Naive B cell (primary cell): ENCODE results near the gene RGS2. TPM values are rescaled to one million over a fixed set of nuclear protein-coding genes. Genes with fewer than 3 reads are reported as not detected.

Experiments
- ATAC-seq, 2 donors: fragments of 150-1000 bp; cut with Tn5 transposase; 2 replicates each; pipeline ENCODE4 v1.10.0; 2021; ENCODE audit warnings: low read depth in 2 of 2, mild to moderate bottlenecking in 2 of 2, moderate library complexity in 2 of 2
- DNase-seq: peaks from one replicate; pipeline ENCODE4 v3.0.0; 2022
- H3K27ac Mint-ChIP-seq, 6 donors: one replicate each; pipeline ENCODE4 v1.8.0; 2020 to 2022; ENCODE audit warnings: mild to moderate bottlenecking in 6 of 6, mixed read lengths in 6 of 6, moderate library complexity in 5 of 6, inconsistent platforms in 2 of 6
- H3K27me3 Mint-ChIP-seq, 3 donors: one replicate each; pipeline ENCODE4 v1.8.0; 2021 to 2022; ENCODE audit warnings: mixed read lengths in 3 of 3, mild to moderate bottlenecking in 1 of 3
- H3K36me3 Mint-ChIP-seq, 2 donors: one replicate each; pipeline ENCODE4 v1.8.0; 2020 to 2022; ENCODE audit warnings: mixed read lengths in 2 of 2, inconsistent platforms in 1 of 2, mild to moderate bottlenecking in 1 of 2
- H3K4me1 Mint-ChIP-seq, 3 donors: one replicate each; pipeline ENCODE4 v1.8.0; 2020 to 2022; ENCODE audit warnings: mixed read lengths in 3 of 3, inconsistent platforms in 1 of 3, mild to moderate bottlenecking in 1 of 3, moderate library complexity in 1 of 3
- H3K4me3 Mint-ChIP-seq, 8 donors: one replicate each; pipeline ENCODE4 v1.8.0; 2020 to 2022; ENCODE audit warnings: mild to moderate bottlenecking in 8 of 8, mixed read lengths in 8 of 8, moderate library complexity in 8 of 8, inconsistent platforms in 2 of 8
- H3K9me3 Mint-ChIP-seq, 7 donors: one replicate each; pipeline ENCODE4 v1.8.0; 2020 to 2022; ENCODE audit warnings: mixed read lengths in 7 of 7, mild to moderate bottlenecking in 5 of 7, inconsistent platforms in 2 of 7, moderate library complexity in 1 of 7
- polyA plus RNA-seq, 6 donors: library from polyadenylated mRNA; unstranded; fragments of 300-500 nt; fragmentation: Illumina TruSeq; gene quantifications; one replicate each; pipeline ENCODE4 v1.2.3, GENCODE V29; 2021; ENCODE audit warnings: low read depth in 6 of 6

Gene RGS2
- polyA plus RNA-seq, 6 donors from 2014 or later: 83.1 to 691 (median 187) TPM

DNA sequence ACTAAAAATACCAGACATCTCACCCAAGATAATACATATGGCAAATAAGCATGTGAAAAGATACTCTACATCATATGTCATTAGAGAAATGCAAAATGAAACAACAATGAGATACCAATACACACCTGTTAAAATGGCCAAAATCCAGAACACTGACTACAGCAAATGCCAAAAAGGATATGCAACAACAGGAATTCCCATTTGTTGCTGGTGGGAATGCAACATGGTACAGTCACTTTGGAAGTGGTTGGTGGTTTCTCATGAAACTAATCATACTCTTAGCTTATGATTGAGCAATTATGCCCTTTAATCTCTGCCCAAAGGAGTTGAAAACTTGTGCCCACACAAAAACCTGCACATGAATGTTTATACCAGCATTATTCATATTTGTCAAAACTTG is 6.4 kb upstream of the RGS2 start:
- H3K9me3 Mint-ChIP-seq: no peaks in the 10 kb centered on the region
- H3K4me1 Mint-ChIP-seq: peaks cover 0 to 7% (median 4%) of the 10 kb centered on the region in 3 donors
- no peaks in the 10 kb centered on the region for H3K36me3 Mint-ChIP-seq
- DNase-seq: no peak
- H3K4me3 Mint-ChIP-seq: no peak overlapping the region
- no peaks in the 10 kb centered on the region for H3K27me3 Mint-ChIP-seq
- no peak for ATAC-seq
- no peak overlapping the region for H3K27ac Mint-ChIP-seq

DNA sequence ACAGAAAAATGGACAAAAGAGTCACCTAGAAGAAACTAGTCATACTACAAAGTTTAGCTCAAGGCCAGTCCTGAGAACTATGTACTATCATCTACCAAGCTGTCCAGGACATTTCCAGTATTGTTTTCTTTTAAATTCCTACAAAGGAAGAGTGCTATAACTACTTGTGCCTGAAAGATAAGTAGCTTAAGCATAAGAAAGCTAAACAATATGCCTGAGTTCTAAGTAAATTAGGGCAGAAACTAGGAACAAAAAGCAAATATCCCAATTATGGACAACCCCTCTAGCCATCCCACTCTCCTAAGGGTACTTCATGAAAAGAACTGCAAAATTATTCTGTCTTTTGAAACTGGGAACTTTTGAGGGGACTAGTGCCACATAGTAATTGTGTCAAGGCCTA is 5.3 kb upstream of the RGS2 start:
- ATAC-seq (no peak), DNase-seq (no peak)
- no peaks in the 10 kb centered on the region for H3K36me3 Mint-ChIP-seq
- H3K27me3 Mint-ChIP-seq: no peaks in the 10 kb centered on the region
- H3K4me3 Mint-ChIP-seq: no peak overlapping the region
- H3K4me1 Mint-ChIP-seq: peaks cover 5 to 18% (median 14%) of the 10 kb centered on the region in 3 donors
- no peaks in the 10 kb centered on the region for H3K9me3 Mint-ChIP-seq
- no peak overlapping the region for H3K27ac Mint-ChIP-seq

DNA sequence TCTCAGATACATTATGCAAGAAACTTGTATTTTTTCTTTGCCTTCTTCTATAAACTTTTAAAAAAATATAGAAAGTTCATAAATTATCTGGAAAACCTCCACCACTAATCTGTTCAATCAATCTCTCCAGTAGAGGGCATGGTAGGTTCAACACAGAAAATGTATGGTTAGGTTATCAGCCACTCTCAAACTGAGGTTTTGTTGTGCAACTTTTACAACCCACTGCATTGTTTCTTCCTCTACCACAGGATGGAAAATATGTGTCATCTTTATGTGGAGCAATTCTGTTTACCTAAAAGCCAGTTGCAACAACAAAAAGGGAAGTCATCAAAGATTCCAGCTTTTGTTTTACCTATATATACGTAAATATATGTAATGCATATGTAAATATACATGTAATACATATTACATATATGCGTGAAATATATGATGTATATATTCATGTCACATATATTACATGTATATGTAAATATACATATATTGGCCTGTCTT is 3.0 kb upstream of the RGS2 start:
- peaks cover 21 to 36% (median 30%) of the 10 kb centered on the region in 3 donors for H3K4me1 Mint-ChIP-seq
- H3K9me3 Mint-ChIP-seq: peaks cover 0 to 1% (median 0%) of the 10 kb centered on the region in 7 donors
- H3K27me3 Mint-ChIP-seq: no peaks in the 10 kb centered on the region
- DNase-seq (peak; percentile 45), ATAC-seq (no peak)
- H3K4me3 Mint-ChIP-seq: no peak overlapping the region
- peaks cover 0 to 7% of the 10 kb centered on the region in 2 donors for H3K36me3 Mint-ChIP-seq
- H3K27ac Mint-ChIP-seq: no peak overlapping the region

DNA sequence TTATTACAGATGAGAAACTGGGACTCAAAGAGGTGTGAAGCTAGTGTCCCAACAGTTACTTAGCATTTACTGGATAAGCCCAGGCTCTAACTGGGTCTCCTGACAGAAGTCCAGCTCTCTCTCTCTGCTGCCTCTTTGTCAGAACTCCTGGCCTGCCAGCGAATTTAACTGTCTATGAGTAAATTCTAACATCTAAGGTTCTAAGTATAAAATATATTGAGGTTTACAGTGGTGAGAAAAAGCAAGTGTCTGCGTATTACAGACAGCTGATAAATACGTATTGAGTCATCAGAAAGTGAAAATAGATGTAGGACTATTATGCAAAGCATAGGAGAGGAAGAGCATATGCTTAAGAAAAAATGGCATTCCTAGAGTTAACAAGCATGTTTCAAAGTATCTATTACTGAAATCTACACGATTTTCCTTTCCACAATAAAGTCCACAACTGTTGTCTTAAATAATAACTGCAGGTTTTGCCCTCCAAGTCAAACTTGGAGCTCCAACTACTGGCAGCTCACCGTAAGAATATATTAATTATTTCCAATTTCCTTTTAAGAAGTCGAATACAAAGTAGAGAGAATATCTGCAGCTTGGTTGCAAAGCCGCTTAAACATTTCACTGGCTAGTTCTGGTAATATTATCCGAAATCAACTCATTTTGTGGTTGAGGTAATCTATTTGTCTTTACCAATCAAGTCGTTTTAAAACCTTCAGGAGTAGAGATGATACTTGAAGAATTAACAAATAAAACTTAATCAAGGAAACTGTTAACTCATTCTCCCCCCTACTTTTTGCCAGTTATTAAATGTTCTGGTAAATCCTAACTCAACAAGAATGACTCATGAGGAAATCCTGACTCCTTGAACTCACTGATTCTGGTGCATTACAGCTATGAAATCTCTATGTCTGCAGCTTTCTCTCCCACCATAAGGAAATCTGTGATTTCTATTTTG is 1.4 kb upstream of the RGS2 start:
- Mint-ChIP-seq H3K36me3 (peaks cover 0 to 7% of the 10 kb centered on the region in 2 donors), H3K27ac (peak overlapping the region; percentile 96 to 99 (median 98)), H3K9me3 (peaks cover 0 to 1% (median 0%) of the 10 kb centered on the region in 7 donors), H3K4me1 (peaks cover 21 to 36% (median 30%) of the 10 kb centered on the region in 3 donors), H3K27me3 (no peaks in the 10 kb centered on the region), H3K4me3 (peak overlapping the region; percentile 95 to 99 (median 98))
- peak; percentile 23 for DNase-seq
- peak in 1 of 2 donors; percentile 8 for ATAC-seq

DNA sequence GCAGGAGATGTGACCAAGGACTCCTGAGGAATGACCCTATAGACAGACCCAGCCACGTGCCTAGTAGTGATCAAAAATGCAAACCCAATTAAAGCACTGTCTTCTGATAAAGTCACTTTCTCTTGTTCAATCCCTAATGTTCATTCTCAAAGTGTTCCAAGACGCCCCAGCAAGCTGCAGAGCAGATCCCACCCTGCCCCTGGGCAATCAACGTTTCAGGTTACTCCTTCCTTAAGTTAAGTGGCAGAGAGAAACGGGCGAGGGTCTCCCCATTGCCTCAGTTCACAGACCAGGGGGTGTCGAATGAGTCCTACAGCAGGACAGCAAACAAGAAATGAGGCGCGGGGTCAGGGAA is 699 bp upstream of the RGS2 start:
- H3K9me3 Mint-ChIP-seq: peaks cover 0 to 1% (median 0%) of the 10 kb centered on the region in 7 donors
- no peak for DNase-seq

DNA sequence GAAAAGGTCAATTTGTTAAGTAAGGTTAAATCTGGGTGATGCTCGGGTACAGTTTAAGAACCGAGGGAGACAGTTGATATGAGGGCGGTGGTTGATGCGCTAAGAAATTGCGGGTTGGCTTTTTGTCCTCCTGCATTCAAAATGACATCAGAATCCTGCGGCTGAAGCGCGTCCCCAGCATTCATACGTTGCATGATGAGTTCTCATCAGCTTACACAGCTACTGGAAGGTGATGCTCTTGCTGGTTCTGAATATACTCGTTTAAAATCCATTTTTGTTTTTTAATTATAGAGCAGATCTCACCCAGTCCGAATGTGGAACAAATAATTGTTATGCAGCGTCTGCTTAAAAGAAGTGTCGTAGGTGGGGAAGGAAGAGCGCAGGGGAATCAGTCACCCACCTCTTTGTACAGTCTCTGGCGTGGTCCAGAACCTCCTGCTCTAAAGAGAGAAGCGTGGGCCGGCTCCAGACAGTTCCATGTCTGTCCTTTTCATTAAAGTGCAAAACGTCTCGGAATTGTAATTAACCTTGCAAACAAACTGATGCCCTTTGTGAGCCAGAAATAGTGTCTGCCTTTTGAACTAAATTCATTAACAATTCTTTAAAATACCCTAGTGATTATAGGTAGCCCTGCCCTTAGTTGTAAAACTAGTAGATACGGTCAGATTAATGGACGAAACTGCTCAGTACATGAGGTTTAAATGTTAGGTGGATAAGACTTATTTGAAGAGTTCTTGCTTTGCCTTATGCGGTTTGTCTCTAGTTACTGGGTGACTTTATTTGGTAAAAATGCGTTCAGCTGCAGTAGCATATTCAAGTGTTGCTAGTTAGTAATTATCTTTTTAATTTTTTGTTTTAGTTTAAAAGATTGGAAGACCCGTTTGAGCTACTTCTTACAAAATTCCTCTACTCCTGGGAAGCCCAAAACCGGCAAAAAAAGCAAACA is 741 bp downstream of the RGS2 start:
- peak overlapping the region; percentile 95 to 99 (median 98) for H3K4me3 Mint-ChIP-seq
- peaks cover 0 to 1% (median 0%) of the 10 kb centered on the region in 7 donors for H3K9me3 Mint-ChIP-seq
- H3K36me3 Mint-ChIP-seq: peaks cover 0 to 7% of the 10 kb centered on the region in 2 donors
- H3K4me1 Mint-ChIP-seq: peaks cover 21 to 36% (median 30%) of the 10 kb centered on the region in 3 donors
- H3K27ac Mint-ChIP-seq: peak overlapping the region; percentile 96 to 99 (median 98)
- ATAC-seq (peak in 1 of 2 donors; percentile 12), DNase-seq (no peak)
- peaks cover 0 to 7% (median under 1%) of the 10 kb centered on the region in 3 donors for H3K27me3 Mint-ChIP-seq

More for the DNA sequence above, 699 bp upstream of the RGS2 start:
- peak overlapping the region; percentile 96 to 99 (median 98) for H3K27ac Mint-ChIP-seq
- H3K27me3 Mint-ChIP-seq: no peaks in the 10 kb centered on the region
- peaks cover 21 to 36% (median 30%) of the 10 kb centered on the region in 3 donors for H3K4me1 Mint-ChIP-seq
- no peak for ATAC-seq
- H3K4me3 Mint-ChIP-seq: peak overlapping the region; percentile 95 to 99 (median 98)
- peaks cover 0 to 7% of the 10 kb centered on the region in 2 donors for H3K36me3 Mint-ChIP-seq

DNA sequence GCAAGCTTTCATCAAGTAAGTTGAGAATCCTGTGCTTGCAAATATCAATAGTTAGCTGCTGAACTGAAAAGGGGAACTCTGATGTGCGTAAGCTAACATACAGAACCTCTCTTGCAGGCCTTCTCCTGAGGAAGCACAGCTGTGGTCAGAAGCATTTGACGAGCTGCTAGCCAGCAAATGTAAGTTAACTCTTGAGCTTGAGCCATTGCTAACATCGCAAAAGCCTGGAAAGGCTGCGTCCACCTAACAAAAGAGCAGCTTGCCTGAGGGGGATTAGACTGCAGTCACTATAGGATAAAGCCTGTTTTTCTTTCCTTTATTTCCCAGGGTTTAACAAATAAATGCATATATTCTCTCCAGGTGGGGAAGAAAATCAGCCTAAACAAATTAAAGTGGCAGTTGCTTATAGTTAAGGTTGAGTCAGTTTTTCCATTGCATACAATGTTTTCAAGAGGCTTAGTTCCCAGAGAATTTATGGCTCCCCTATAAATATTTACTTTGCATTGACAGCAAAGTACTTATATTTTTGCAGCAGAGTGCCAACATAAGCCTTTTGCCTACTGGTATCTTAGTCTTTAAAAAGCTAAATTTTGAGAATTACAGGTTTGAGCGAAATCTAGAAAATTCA is 1.5 kb downstream of the RGS2 start:
- H3K36me3 Mint-ChIP-seq: peaks cover 0 to 7% of the 10 kb centered on the region in 2 donors
- peak overlapping the region; percentile 72 to 99 (median 98) for H3K27ac Mint-ChIP-seq
- peaks cover 0 to 7% (median 4%) of the 10 kb centered on the region in 3 donors for H3K27me3 Mint-ChIP-seq
- peaks cover 21 to 36% (median 30%) of the 10 kb centered on the region in 3 donors for H3K4me1 Mint-ChIP-seq
- ATAC-seq (peak; percentile 22 to 35), DNase-seq (peak; percentile 60)
- H3K9me3 Mint-ChIP-seq: peaks cover 0 to 1% (median 0%) of the 10 kb centered on the region in 7 donors
- H3K4me3 Mint-ChIP-seq: peak overlapping the region; percentile 95 to 99 (median 98)

DNA sequence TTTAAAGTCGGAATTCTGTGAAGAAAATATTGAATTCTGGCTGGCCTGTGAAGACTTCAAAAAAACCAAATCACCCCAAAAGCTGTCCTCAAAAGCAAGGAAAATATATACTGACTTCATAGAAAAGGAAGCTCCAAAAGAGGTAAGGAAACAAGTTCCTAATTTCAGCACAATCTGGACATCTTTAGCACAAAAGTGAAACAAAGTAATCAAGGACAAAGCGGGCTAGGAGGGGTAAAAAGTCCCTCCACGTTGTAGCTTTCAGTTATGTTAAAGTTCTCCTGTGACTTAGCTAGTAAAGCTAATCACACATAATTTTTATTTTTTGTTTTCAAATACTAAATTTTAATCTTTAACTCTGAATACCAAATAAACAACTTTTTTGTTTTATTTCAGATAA is 2.2 kb downstream of the RGS2 start:
- Mint-ChIP-seq H3K4me3 (peak overlapping the region in 2 of 8 donors; percentile 19 to 95), H3K9me3 (peaks cover 0 to 1% (median 0%) of the 10 kb centered on the region in 7 donors), H3K27ac (peak overlapping the region in 5 of 6 donors; percentile 12 to 99 (median 56)), H3K36me3 (peaks cover 0 to 7% of the 10 kb centered on the region in 2 donors), H3K27me3 (peaks cover 0 to 7% (median 4%) of the 10 kb centered on the region in 3 donors), H3K4me1 (peaks cover 21 to 36% (median 30%) of the 10 kb centered on the region in 3 donors)
- ATAC-seq (no peak), DNase-seq (peak; percentile 5)

DNA sequence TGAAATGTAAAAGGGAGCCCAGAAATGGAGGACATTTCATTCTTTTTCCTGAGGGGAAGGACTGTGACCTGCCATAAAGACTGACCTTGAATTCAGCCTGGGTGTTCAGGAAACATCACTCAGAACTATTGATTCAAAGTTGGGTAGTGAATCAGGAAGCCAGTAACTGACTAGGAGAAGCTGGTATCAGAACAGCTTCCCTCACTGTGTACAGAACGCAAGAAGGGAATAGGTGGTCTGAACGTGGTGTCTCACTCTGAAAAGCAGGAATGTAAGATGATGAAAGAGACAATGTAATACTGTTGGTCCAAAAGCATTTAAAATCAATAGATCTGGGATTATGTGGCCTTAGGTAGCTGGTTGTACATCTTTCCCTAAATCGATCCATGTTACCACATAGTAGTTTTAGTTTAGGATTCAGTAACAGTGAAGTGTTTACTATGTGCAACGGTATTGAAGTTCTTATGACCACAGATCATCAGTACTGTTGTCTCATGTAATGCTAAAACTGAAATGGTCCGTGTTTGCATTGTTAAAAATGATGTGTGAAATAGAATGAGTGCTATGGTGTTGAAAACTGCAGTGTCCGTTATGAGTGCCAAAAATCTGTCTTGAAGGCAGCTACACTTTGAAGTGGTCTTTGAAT is 2.9 kb downstream of the RGS2 start:
- Mint-ChIP-seq H3K4me1 (peaks cover 21 to 36% (median 30%) of the 10 kb centered on the region in 3 donors), H3K27me3 (peaks cover 0 to 7% (median 4%) of the 10 kb centered on the region in 3 donors), H3K36me3 (peaks cover 0 to 7% of the 10 kb centered on the region in 2 donors), H3K9me3 (peaks cover 0 to 1% (median 0%) of the 10 kb centered on the region in 7 donors), H3K4me3 (peak overlapping the region in 1 of 8 donors; percentile 20), H3K27ac (peak overlapping the region in 2 of 6 donors; percentile 12 to 73)
- ATAC-seq (no peak), DNase-seq (no peak)

DNA sequence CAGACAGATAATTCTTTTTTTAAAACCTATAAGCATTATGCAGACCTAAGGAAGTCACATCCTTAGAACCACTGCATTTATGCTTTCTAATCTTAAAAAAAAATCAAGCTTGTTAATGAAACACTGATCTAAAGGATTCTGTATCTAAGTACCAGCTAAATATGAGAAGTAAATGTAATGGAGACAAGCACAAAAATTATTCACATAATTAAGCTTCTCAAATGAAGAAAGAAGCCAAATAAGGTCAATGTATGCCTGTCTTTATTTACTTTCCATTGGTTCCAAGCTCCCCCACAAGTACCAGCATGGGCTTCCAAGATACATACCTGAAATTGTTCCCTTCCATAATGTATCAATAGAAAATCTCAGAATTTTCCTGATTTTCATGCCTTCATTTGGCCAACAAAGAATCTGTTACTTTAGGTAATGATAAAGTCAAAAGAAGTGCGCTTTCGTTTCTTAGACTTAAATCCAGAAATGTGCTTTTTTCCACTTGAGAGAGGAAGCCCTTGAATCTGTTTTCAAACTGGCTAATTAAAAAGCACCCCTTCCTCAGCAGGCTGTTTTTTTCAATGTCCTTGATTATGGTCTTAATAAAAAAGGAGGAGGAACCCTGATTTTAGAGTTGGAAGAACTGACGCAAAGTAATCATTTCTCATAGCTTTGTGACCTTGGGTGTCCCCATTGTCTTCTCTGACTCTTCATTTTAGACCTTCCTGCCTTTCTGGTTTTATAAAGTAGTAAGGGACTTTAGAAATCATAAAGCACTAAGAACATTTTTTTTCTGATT is 3.8 kb downstream of the RGS2 start:
- H3K27me3 Mint-ChIP-seq: peaks cover 0 to 7% (median 4%) of the 10 kb centered on the region in 3 donors
- peak overlapping the region in 2 of 6 donors; percentile 7 to 21 for H3K27ac Mint-ChIP-seq
- H3K9me3 Mint-ChIP-seq: peaks cover 0 to 1% (median 0%) of the 10 kb centered on the region in 7 donors
- DNase-seq (no peak), ATAC-seq (no peak)
- peaks cover 0 to 7% of the 10 kb centered on the region in 2 donors for H3K36me3 Mint-ChIP-seq
- H3K4me1 Mint-ChIP-seq: peaks cover 21 to 27% (median 24%) of the 10 kb centered on the region in 3 donors
- peak overlapping the region in 1 of 8 donors; percentile 6 for H3K4me3 Mint-ChIP-seq

DNA sequence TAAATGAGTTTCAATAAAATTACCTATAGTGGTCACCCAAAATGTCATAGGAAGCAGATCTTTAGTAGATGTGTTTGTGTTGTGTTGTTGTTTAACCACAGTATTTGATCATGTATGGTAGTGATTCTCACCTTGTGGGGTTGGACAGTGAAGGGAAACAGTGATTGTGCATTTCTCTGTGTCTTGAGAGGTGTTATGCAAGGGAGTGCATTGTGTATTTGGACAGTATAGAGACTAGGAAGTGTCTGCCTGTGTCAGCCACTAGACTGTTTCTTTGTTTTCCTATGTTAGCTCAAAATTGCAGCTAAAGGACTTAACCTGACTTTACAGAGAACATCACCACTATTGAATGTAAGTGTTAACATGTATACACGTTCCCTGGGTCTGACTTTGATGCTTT is 6.0 kb downstream of the RGS2 start:
- H3K4me3 Mint-ChIP-seq: no peak overlapping the region
- no peak for ATAC-seq

More for the DNA sequence above, 6.0 kb downstream of the RGS2 start:
- H3K36me3 Mint-ChIP-seq: no peaks in the 10 kb centered on the region
- peaks cover 0 to 7% (median 4%) of the 10 kb centered on the region in 3 donors for H3K27me3 Mint-ChIP-seq
- H3K4me1 Mint-ChIP-seq: peaks cover 4 to 6% (median 6%) of the 10 kb centered on the region in 3 donors
- no peak for DNase-seq
- H3K27ac Mint-ChIP-seq: no peak overlapping the region
- no peaks in the 10 kb centered on the region for H3K9me3 Mint-ChIP-seq
